Osteoblast (primary cell): ENCODE results near the gene LARP6. TPM values are rescaled to one million over a fixed set of nuclear protein-coding genes. Genes with fewer than 3 reads are reported as not detected.

Source experiments
- DNase-seq: peaks from one replicate; pipeline ENCODE4 v3.0.0; 2011; ENCODE audit warnings: low spot score, mixed read lengths; ENCODE audit not compliant: insufficient read length; ENCODE audit errors: missing footprints
- H2AFZ ChIP-seq: 2 replicates; pipeline ENCODE4 v1.6.0; 2011; ENCODE audit warnings: mild to moderate bottlenecking, low read length
- H3K27ac ChIP-seq: 2 replicates; pipeline ENCODE4 v1.5.1; 2011; ENCODE audit warnings: mild to moderate bottlenecking, low read depth, low read length, moderate library complexity
- H3K27me3 ChIP-seq: 2 replicates; pipeline ENCODE4 v1.6.0; 2012; ENCODE audit warnings: mild to moderate bottlenecking, control low read depth, inconsistent platforms, low read length, moderate library complexity; ENCODE audit not compliant: insufficient read depth
- H3K36me3 ChIP-seq: 2 replicates; pipeline ENCODE4 v1.5.1; 2011; ENCODE audit warnings: mild to moderate bottlenecking, low read length, control low read depth, moderate library complexity; ENCODE audit not compliant: insufficient read depth
- H3K4me1 ChIP-seq: 2 replicates; pipeline ENCODE4 v1.5.1; 2011; ENCODE audit warnings: mild to moderate bottlenecking, low read length, control low read depth, moderate library complexity; ENCODE audit not compliant: insufficient read depth
- H3K4me2 ChIP-seq: 2 replicates; pipeline ENCODE4 v1.6.0; 2011; ENCODE audit warnings: mild to moderate bottlenecking, low read length; ENCODE audit not compliant: insufficient read depth
- H3K4me3 ChIP-seq: fragments of 200-600 bp; sonication (generic); 3 replicates; pipeline ENCODE4 v1.5.1; 2012; ENCODE audit warnings: mild to moderate bottlenecking, low read length, inconsistent platforms; ENCODE audit not compliant: insufficient read depth
- H3K79me2 ChIP-seq: 2 replicates; pipeline ENCODE4 v1.6.0; 2012; ENCODE audit warnings: mild to moderate bottlenecking, low read length, control low read depth, inconsistent platforms; ENCODE audit not compliant: insufficient read depth
- H3K9me3 ChIP-seq: 2 replicates; pipeline ENCODE4 v1.5.1; 2011; ENCODE audit warnings: low read depth, low read length, control low read depth
- H4K20me1 ChIP-seq: 2 replicates; pipeline ENCODE4 v1.6.0; 2012; ENCODE audit warnings: mild to moderate bottlenecking, low read length, control low read depth; ENCODE audit not compliant: insufficient read depth
- total RNA-seq: library from RNA; depleted of rRNA; stranded (reverse); fragments of >200 nt; gene quantifications from 2 replicates; pipeline ENCODE4 v1.2.3, GENCODE V29; 2012
- TF ChIP-seq, protein P1 (sequence below): IDR thresholded peaks from 2 replicates; pipeline ENCODE4 v1.5.1; 2011; ENCODE audit warnings: mild to moderate bottlenecking, low read depth, low read length, moderate library complexity; ENCODE audit errors: extremely low read depth

Gene LARP6
- total RNA-seq, 1 donor: 77.4 TPM

DNA sequence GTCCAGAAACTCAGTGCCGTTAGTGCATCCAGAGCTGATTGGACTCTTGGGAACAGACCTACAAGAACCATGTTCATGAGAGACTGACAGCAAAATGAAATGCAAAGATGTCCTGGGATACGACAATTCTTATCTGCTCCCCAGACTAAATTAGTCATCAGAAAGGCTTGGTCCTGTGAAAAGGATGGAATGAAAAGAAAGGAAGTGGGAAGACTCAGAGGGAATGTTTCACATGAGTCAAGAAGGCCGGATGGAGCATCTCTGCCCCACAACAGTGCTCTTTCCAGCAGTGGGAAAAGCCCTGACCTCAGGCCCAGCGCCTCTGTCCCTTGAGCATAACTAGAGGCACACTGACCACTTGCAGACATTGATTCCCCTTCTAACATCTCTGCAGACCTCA lies 51.3 kb downstream of the LARP6 start:
- Histone ChIP-seq H3K4me3 (no peak overlapping the region), H2AFZ (no peak overlapping the region), H3K27ac (peak overlapping the region; percentile 63), H3K4me1 (peaks cover 49% of the 10 kb centered on the region), H3K79me2 (no peaks in the 10 kb centered on the region), H4K20me1 (no peaks in the 10 kb centered on the region), H3K27me3 (no peaks in the 10 kb centered on the region), H3K9me3 (no peaks in the 10 kb centered on the region), H3K36me3 (no peaks in the 10 kb centered on the region), H3K4me2 (peak overlapping the region; percentile 7)
- TF ChIP-seq, protein P1, sequence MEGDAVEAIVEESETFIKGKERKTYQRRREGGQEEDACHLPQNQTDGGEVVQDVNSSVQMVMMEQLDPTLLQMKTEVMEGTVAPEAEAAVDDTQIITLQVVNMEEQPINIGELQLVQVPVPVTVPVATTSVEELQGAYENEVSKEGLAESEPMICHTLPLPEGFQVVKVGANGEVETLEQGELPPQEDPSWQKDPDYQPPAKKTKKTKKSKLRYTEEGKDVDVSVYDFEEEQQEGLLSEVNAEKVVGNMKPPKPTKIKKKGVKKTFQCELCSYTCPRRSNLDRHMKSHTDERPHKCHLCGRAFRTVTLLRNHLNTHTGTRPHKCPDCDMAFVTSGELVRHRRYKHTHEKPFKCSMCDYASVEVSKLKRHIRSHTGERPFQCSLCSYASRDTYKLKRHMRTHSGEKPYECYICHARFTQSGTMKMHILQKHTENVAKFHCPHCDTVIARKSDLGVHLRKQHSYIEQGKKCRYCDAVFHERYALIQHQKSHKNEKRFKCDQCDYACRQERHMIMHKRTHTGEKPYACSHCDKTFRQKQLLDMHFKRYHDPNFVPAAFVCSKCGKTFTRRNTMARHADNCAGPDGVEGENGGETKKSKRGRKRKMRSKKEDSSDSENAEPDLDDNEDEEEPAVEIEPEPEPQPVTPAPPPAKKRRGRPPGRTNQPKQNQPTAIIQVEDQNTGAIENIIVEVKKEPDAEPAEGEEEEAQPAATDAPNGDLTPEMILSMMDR: no peak
- peak; percentile 91 for DNase-seq

DNA sequence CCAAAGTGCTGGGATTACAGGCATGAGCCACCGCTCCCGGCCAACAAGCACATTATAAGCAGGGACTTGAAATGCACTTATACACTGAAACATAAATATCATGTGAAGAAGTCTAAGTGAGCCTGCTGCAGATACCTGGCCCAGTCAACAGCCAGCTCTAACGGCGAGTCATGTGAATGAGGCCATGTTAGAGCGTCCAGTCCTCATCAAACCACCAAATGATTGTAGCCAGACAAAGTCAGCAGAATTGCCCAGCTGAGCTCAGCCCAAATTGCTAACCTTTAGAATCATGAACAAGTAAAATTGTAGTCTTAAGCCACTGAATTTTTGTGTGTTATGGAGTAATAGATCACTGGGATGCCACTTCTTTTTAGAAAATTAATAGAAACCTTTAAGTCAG lies 52.8 kb downstream of the LARP6 start:
- Histone ChIP-seq H3K79me2 (no peaks in the 10 kb centered on the region), H3K4me2 (no peak overlapping the region), H3K4me3 (no peak overlapping the region), H3K4me1 (peaks cover 54% of the 10 kb centered on the region), H3K27me3 (no peaks in the 10 kb centered on the region), H3K36me3 (no peaks in the 10 kb centered on the region), H3K27ac (peak overlapping the region; percentile 89), H2AFZ (no peak overlapping the region), H3K9me3 (no peaks in the 10 kb centered on the region), H4K20me1 (no peaks in the 10 kb centered on the region)
- DNase-seq: no peak
- TF ChIP-seq, protein P1: no peak

DNA sequence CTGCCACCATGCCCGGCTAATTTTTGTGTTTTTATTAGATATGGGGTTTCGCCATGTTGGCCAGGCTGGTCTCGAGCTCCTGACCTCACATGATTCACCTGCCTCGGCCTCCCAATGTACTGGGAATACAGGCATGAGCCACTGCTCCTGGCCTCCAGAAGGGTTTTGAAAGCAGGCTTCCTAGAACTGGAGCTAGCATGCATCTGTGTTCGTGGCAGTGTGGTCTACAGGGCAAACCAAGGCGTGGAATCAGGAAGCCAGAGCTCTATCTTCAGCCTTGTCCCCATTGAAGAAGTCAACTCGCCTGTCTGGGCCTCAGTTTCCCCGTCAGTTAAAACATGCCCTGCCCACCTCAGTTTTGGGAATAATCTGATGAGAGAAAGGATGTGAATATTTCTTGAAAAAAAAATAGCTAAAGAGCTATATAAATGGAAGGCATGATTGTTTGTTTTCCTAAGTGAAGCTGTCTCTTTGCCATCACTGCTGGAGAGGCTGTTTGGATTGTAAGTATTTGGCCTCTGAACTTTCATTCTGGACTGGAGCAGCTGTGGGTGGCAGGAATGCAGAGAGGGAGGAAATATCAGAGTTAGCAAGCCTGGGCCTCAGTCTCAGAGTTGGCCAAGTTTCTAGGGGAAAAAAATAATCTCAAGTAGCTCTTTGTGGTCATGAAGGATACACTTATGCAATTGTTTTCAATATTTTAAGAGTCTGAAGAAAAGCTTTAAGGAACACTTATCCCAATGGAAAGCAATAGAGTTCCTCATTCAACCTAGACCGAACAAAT lies 54.1 kb downstream of the LARP6 start:
- peaks cover 63% of the 10 kb centered on the region for H3K4me1 ChIP-seq
- TF ChIP-seq, protein P1: no peak
- no peaks in the 10 kb centered on the region for H3K79me2 ChIP-seq
- no peak overlapping the region for H2AFZ ChIP-seq
- no peaks in the 10 kb centered on the region for H3K36me3 ChIP-seq
- no peak overlapping the region for H3K4me3 ChIP-seq
- H3K27ac ChIP-seq: peak overlapping the region; percentile 89
- peak; percentile 90 for DNase-seq
- H3K4me2 ChIP-seq: peak overlapping the region; percentile 57
- no peaks in the 10 kb centered on the region for H3K9me3 ChIP-seq
- no peaks in the 10 kb centered on the region for H3K27me3 ChIP-seq
- H4K20me1 ChIP-seq: no peaks in the 10 kb centered on the region

DNA sequence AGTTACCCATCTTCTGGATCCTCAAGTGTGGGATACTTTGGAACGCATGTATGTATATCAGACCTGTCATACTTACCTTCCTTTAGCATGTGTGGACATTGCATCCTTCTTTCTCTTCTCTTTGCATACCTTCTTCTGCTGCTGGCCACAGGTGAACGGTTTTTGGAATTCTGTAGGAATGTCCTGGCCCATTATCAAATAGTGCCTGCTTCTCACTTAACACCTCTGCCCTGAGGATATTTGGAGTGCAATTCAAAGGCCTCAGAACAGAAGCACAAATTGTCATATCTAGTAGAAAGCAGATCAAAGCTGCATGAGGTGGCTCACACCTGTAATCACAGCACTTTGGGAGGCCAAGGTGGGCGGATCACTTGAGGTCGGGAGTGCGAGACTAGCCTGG lies 56.5 kb downstream of the LARP6 start:
- no peak overlapping the region for H3K4me2 ChIP-seq
- no peaks in the 10 kb centered on the region for H4K20me1 ChIP-seq
- peaks cover 80% of the 10 kb centered on the region for H3K4me1 ChIP-seq

More for the DNA sequence above, 56.5 kb downstream of the LARP6 start:
- H3K79me2 ChIP-seq: peaks cover 5% of the 10 kb centered on the region
- no peaks in the 10 kb centered on the region for H3K9me3 ChIP-seq
- DNase-seq: no peak
- H3K4me3 ChIP-seq: no peak overlapping the region
- no peaks in the 10 kb centered on the region for H3K36me3 ChIP-seq
- no peak overlapping the region for H2AFZ ChIP-seq
- no peaks in the 10 kb centered on the region for H3K27me3 ChIP-seq
- H3K27ac ChIP-seq: no peak overlapping the region
- TF ChIP-seq, protein P1: no peak
